ENCODE measurements around the gene CRADD.
"Not testable (repeated sequence)": the region's sequence is repeated elsewhere in the genome, so short reads cannot be mapped to it uniquely, and the experiment has no call there.

The CRADD gene

GRCh38 chr12:93737457-93738198 is 60.5 kb downstream of the CRADD start:
- no peak for DNase-seq (ENCODE audit: low read depth in 3 of 3)

- DNase-seq (ENCODE audit: low read depth in 3 of 3) = no peak
These were observed 61.3 kb downstream of the CRADD start for GRCh38 chr12:93738199-93739058.

GRCh38 chr12:93740751-93741150 is 63.6 kb downstream of the CRADD start:
- DNase-seq (ENCODE audit: low read depth in 3 of 3) = no peak

GRCh38 chr12:93741659-93742109 is 64.5 kb downstream of the CRADD start:
- DNase-seq (ENCODE audit: low read depth in 3 of 3) = no peak

DNA sequence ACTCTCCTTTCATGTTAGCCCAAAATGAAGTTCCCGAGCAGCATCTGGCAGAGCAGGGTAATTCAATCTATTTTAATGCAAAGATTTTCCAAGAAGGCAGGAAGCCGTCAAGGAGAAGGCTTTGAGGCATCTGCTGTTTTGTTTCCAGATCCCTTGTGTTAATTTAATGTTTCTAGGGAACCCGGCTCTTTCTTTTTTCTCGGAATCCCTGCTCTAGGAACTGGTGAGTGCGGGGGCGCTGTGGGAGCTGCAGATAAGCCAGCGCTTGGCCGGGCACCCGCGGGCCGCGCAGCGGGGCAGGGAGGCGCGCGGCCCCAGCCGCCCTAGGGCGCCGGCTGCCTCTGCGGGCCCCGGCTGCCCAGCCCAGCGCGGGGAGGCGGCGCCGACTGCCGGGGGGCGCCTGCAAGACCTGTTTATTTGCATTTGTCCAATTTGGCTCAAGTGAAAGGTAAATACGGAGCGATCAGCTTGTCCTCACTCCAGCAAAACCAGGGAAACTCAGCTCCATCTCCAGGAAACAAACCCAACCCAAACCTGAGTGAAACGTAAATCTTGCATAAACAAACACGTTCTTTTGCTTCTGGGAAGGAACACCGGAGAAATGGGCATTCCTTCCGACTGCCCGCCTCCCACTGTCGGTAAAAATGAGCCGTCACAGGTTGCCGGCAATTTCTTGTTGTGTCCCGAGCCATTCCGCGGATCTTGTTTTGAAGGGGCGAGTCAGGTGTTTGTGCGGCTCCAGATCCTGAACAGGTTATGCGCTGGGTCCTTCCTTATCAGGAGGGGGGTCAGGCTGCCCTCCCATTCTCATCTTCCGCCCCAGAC is 65.1 kb downstream of the CRADD start:
- DNase-seq (ENCODE audit: low read depth in 3 of 3) = peak; percentile 19 to 39 (median 22)

DNA sequence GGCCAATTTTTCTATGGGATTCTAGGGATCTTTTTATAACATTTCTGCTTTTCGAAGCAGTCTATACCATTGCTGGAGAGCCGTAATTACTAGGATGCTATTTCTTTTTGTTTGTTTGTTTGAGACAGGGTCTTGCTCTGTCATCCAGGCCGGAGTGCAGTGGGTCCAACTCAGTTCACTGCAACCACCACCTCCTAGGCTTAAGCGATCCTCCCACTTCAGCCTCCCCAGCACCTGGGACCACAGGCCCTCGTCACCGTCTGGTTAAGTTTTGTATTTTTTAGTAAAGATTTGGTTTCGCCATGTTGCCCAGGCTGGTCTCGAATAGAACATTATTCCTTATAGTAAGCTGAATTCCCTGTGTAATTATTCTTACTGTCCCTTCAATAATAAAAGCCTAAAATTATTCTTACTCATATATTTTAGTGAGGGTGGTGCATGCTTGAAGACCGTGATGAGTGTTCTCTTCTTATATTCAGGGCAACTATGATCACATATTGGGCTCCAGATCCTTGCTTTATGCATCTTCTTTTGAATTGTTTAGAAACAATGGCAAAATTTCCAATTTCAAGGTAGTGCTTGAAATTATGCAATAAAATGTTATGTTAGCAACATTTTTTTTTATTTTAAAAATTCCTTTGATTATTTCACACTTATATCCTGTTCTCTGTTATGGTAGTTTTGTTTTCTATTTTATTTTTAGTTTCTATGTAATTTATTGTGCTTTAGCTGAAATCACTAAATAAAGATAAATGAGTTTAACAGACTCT is 66.2 kb downstream of the CRADD start:
- DNase-seq (ENCODE audit: low read depth in 3 of 3) = no peak

- no peak for DNase-seq (ENCODE audit: low read depth in 3 of 3)
These were observed 67.0 kb downstream of the CRADD start for GRCh38 chr12:93743999-93744689.

- DNase-seq (ENCODE audit: low read depth in 3 of 3) = no peak
These were observed 68.1 kb downstream of the CRADD start for GRCh38 chr12:93745286-93745685.

GRCh38 chr12:93746572-93747168 is 69.5 kb downstream of the CRADD start:
- no peak for DNase-seq (ENCODE audit: low read depth in 3 of 3)

- no peak for DNase-seq (ENCODE audit: low read depth in 3 of 3)
These were observed 71.7 kb downstream of the CRADD start for GRCh38 chr12:93748672-93749383.

DNA sequence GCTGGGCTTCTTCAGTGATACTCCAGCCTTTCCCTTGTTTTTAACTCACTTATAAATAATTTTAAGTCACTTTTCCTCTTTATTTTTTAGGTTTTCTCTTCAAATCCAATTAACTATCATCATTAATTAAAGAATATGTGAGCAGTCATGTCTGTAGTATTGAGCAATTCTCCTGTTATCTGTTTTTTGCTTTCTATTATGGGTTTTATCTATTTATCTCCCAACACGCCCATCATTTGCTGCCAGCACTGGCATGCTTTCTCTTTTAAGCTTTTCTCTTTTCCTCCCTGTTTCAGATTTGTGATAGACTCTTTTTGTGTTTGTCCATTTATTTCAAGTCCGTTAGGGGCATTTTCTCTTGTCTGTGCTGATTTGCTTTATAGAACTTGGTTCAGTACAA is 72.3 kb downstream of the CRADD start:
- DNase-seq (ENCODE audit: low read depth in 3 of 3) = no peak

DNA sequence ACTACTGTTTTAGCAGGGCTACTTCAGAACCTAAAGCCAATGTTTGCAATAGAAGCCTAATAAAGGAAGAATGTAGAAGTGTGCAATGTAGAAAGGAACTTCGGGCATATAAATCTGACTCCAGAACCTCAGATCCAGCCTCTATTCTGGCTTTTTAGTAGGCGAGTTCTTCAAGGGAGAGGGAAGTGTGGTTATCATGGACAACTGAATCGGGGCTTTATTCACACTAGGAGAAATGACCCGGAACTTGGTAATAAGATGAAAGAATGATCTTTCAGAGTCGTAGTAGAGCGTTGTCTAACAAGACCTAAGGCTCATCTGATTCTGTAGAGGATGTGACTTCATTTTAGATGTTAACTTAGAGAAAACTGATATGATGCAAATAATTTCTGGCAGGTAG is 72.9 kb downstream of the CRADD start:
- no peak for DNase-seq (ENCODE audit: low read depth in 3 of 3)

- DNase-seq (ENCODE audit: low read depth in 3 of 3) = no peak
These were observed 74.9 kb downstream of the CRADD start for GRCh38 chr12:93751864-93752610.

DNA sequence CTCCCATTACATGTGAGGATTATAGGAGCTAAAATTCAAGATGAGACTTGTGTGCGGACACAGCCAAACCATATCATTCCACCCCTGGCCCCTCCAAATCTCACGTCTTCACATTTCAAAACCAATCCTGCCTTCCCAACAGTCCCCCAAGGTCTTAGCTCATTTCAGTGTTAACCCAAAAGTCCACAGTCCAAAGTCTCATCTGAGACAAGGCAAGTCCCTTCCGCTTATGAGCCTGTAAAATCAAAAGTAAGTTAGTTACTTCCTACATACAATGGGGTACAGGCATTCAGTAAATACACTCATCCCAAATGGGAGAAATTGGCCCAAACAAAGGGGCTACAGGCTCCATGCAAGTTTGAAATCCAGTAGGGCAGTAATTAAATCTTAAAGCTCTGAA is 76.1 kb downstream of the CRADD start:
- no peak for DNase-seq (ENCODE audit: low read depth in 3 of 3)

GRCh38 chr12:93753838-93754429 is 76.8 kb downstream of the CRADD start:
- DNase-seq (ENCODE audit: low read depth in 3 of 3) = no peak

- DNase-seq (ENCODE audit: low read depth in 3 of 3) = not testable (repeated sequence)
These were observed 77.7 kb downstream of the CRADD start for GRCh38 chr12:93754859-93755258.

DNA sequence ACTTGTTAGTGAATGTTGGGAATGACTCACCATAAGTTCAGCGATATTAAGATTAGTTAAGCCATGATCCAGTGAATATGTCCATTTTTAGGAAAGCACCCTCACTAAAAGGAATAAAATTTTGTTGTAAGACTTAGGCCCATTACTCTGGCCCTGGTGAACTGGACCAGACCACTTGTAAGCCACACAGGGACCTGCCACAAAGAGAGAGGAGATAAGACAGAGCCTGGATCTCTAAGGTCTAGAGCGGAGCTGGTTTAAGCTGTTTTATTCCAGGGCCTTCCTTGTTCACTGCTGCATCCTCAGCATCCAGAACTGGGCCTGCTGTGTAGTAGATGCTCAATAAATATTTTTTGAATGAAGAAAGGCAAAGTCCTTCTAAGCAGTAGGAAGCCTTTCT is 79.1 kb downstream of the CRADD start:
- DNase-seq (ENCODE audit: low read depth in 3 of 3) = no peak
